K562 (cell line): ENCODE data around the gene PRELID3B. TPM values are rescaled to one million over a fixed set of nuclear protein-coding genes. Genes with fewer than 3 reads are reported as not detected.

Experiments used
- ATAC-seq: fragments of 200-7000 bp; cut with Tn5 transposase; 3 replicates; pipeline ENCODE4 v1.9.1; 2020; ENCODE audit warnings: moderate library complexity
- BruUV-seq: library from RNA; stranded (reverse); fragments of 400-500 nt; replicated peaks from 2 replicates; lab custom pipeline; 2021; lab: Mats Ljungman, UMichigan
- CTCF ChIA-PET: fragments of 300-600 bp; formaldehyde crosslinking; extraction: SDS; loops from one replicate; lab custom pipeline; 2021; ENCODE audit warnings: low intra/inter-chr PET ratio; lab: Yijun Ruan, JAX
- POLR2A ChIA-PET: fragments of 300-600, 350-650 bp; sonication (Branson Sonifier 250); formaldehyde crosslinking; extraction: SDS; loops from one replicate; lab custom pipeline; 2021; ENCODE audit warnings: antibody characterized with exemption, inconsistent platforms; lab: Yijun Ruan, JAX
- DNase-seq, 4 experiments: peaks; one replicate each; pipeline versions ENCODE4 v3.0.0 to v3.0.0-alpha.2; 2011 to 2018; ENCODE audit warnings: low spot score in 3 of 4, mixed read lengths in 3 of 4; ENCODE audit errors: extremely low read depth in 1 of 4
- FAIRE-seq: peaks from 2 replicates; lab custom pipeline; 2011; peaks lifted over from hg19 to GRCh38; lab: Jason Lieb, UNC
- H2AFZ ChIP-seq: 2 replicates; pipeline ENCODE4 v1.6.0; 2011; ENCODE audit warnings: low read depth, low read length, control low read depth, inconsistent platforms
- H3K27ac ChIP-seq: fragments of 200-600 bp; 3 replicates; pipeline ENCODE4 v1.8.0; 2011; ENCODE audit warnings: low read depth, mild to moderate bottlenecking, control low read depth, inconsistent platforms, low read length, moderate library complexity, mixed read lengths; ENCODE audit errors: extremely low read depth
- H3K27me3 ChIP-seq, 2 experiments: fragments of 300-600 bp in 1 of 2; 2 replicates in 1 of 2; 3 replicates in 1 of 2; pipeline versions ENCODE4 v1.6.0 to v1.8.0; 2011; ENCODE audit warnings: inconsistent platforms in 2 of 2, low read length in 2 of 2, mild to moderate bottlenecking in 1 of 2, mixed read lengths in 1 of 2, moderate library complexity in 1 of 2; ENCODE audit not compliant: control insufficient read depth in 2 of 2, insufficient read depth in 2 of 2
- H3K36me3 ChIP-seq: fragments of 300-600 bp; 3 replicates; pipeline ENCODE4 v1.8.0; 2011; ENCODE audit warnings: mild to moderate bottlenecking, low read length, inconsistent platforms; ENCODE audit not compliant: control insufficient read depth, insufficient read depth
- H3K4me1 ChIP-seq, 2 experiments: fragments of 200-600 bp in 1 of 2; replicated peaks in 1 of 2; 2 replicates in 1 of 2; 3 replicates in 1 of 2; pipeline versions ENCODE4 v1.5.1 to v1.8.0; 2011; ENCODE audit warnings: inconsistent platforms in 2 of 2, low read length in 2 of 2, mild to moderate bottlenecking in 1 of 2, mixed read lengths in 1 of 2, moderate library complexity in 1 of 2; ENCODE audit not compliant: control insufficient read depth in 2 of 2, insufficient read depth in 2 of 2
- H3K4me2 ChIP-seq: 2 replicates; pipeline ENCODE4 v1.6.1; 2011; ENCODE audit warnings: low read length, control low read depth, inconsistent platforms, mixed read lengths; ENCODE audit not compliant: insufficient read depth
- H3K4me3 ChIP-seq: fragments of 200-600 bp; sonication (generic), shearing (Covaris generic); 2 replicates; pipeline ENCODE4 v1.5.1; 2016; ENCODE audit warnings: control low read depth, inconsistent platforms
- H3K79me2 ChIP-seq: fragments of 200-600 bp; 3 replicates; pipeline ENCODE4 v1.8.0; 2011; ENCODE audit warnings: low read length, inconsistent platforms; ENCODE audit not compliant: control insufficient read depth, insufficient read depth
- H3K9ac ChIP-seq, 2 experiments: 2 replicates each; pipeline versions ENCODE4 v1.6.0 to v1.6.1; 2011; ENCODE audit warnings: low read depth in 2 of 2, low read length in 2 of 2, control low read depth in 1 of 2, inconsistent platforms in 1 of 2, mild to moderate bottlenecking in 1 of 2, mixed read lengths in 1 of 2; ENCODE audit not compliant: insufficient read depth in 1 of 2
- H3K9me1 ChIP-seq: one replicate; pipeline ENCODE4 v1.6.0; 2011; ENCODE audit warnings: inconsistent platforms, mild to moderate bottlenecking, low read length, moderate library complexity; ENCODE audit not compliant: control insufficient read depth, insufficient read depth
- H3K9me3 ChIP-seq: replicated peaks from 2 replicates; pipeline ENCODE4 v1.5.1; 2011; ENCODE audit warnings: low read depth, low read length, inconsistent platforms; ENCODE audit not compliant: control insufficient read depth, insufficient read depth
- H4K20me1 ChIP-seq: replicated peaks from 2 replicates; pipeline ENCODE4 v1.6.1; 2011; ENCODE audit warnings: low read length, inconsistent platforms, mixed read lengths; ENCODE audit not compliant: control insufficient read depth, insufficient read depth
- CBX5 ChIP-seq: IDR thresholded peaks from 2 replicates; pipeline ENCODE4 v1.6.1; 2014; ENCODE audit warnings: low read depth, borderline replicate concordance
- ETS2 ChIP-seq: IDR thresholded peaks from 2 replicates; pipeline ENCODE4 v1.6.1; 2016; ENCODE audit warnings: borderline replicate concordance, missing genetic modification characterization, mild to moderate bottlenecking, moderate library complexity, missing compliant biosample characterization; ENCODE audit not compliant: poor library complexity, severe bottlenecking
- ETV1 ChIP-seq: fragments of 450-650 bp; conservative IDR thresholded peaks from 2 replicates; pipeline ENCODE4 v1.6.1; 2016; ENCODE audit warnings: missing genetic modification characterization, control low read depth, low read depth, missing compliant biosample characterization
- FOXJ2 ChIP-seq: fragments of 200-800 bp; sonication (Bioruptor generic); IDR thresholded peaks from 2 replicates; pipeline ENCODE4 v1.6.1; 2016; ENCODE audit warnings: missing genetic modification characterization, missing compliant biosample characterization
- KDM1A ChIP-seq, 2 experiments: fragments of 450-650 bp; IDR thresholded peaks; 2 replicates each; pipeline ENCODE4 v1.6.1; 2016; ENCODE audit warnings: mild to moderate bottlenecking in 2 of 2
- KDM5B ChIP-seq: fragments of 200-600 bp; sonication (generic); IDR thresholded peaks from 2 replicates; pipeline ENCODE4 v1.6.1; 2012; ENCODE audit warnings: low read depth, mild to moderate bottlenecking, moderate library complexity, low read length, control low read depth, inconsistent platforms; ENCODE audit not compliant: insufficient replicate concordance
- NEUROD1 ChIP-seq: fragments of 150-350 bp; IDR thresholded peaks from 2 replicates; pipeline ENCODE4 v1.6.1; 2014; ENCODE audit warnings: borderline replicate concordance, low read length, low read depth; ENCODE audit not compliant: partially characterized antibody
- SIN3A ChIP-seq, 2 experiments: fragments of 150-350 bp in 1 of 2; IDR thresholded peaks; 2 replicates each; pipeline ENCODE4 v1.6.1; 2011 to 2016; ENCODE audit warnings: borderline replicate concordance in 2 of 2, low read depth in 2 of 2, low read length in 2 of 2, mild to moderate bottlenecking in 2 of 2, moderate library complexity in 2 of 2; ENCODE audit not compliant: control insufficient read depth in 1 of 2
- SPI1 ChIP-seq: IDR thresholded peaks from 2 replicates; pipeline ENCODE4 v1.6.1; 2011; ENCODE audit warnings: low read depth, low read length, control low read depth, borderline replicate concordance
- ZNF263 ChIP-seq: sonication (generic); formaldehyde crosslinking; IDR thresholded peaks from 2 replicates; pipeline ENCODE4 v1.8.0; 2022; ENCODE audit warnings: mild to moderate bottlenecking, missing genetic modification reagents, borderline replicate concordance
- WGBS: fragments of 100-300 bp; shearing (Covaris generic); methylation state at CpG from one replicate; pipeline ENCODE4 v1.1.6; 2016; ENCODE audit warnings: low coverage, mixed read lengths; ENCODE audit not compliant: insufficient coverage; ENCODE audit errors: missing lambda C conversion rate; 5-methylcytosine and 5-hydroxymethylcytosine counted together
- in situ Hi-C: fragments of 300-500 bp; cut with MboI; formaldehyde crosslinking; loops from 4 replicates; pipeline ENCODE4 v1.15.0; 2018; ENCODE audit warnings: inconsistent platforms, mixed read lengths
- intact Hi-C: fragments of 100-400 bp; cut with micrococcal nuclease; formaldehyde crosslinking; loops from 2 replicates; pipeline ENCODE4 v1.14.2; 2022
- polyA plus RNA-seq, 8 experiments: library from polyadenylated mRNA; depleted of rRNA in 4 of 8; stranded (reverse) in 5 of 8; unstranded in 3 of 8; fragments of >200 nt; fragmentation: Nextera tagmentation in 2 of 8; fragmentation: Illumina TruSeq in 1 of 8; extraction: Ambion mirVana in 2 of 8; extraction: Trizol in 1 of 8; gene quantifications; 2 replicates each; pipeline versions ENCODE4 v1.2.1 to v1.2.3, GENCODE V29; 2011 to 2014; ENCODE audit warnings: inconsistent platforms in 1 of 8, missing spikeins in 1 of 8
- total RNA-seq, 7 experiments: library from RNA; depleted of rRNA in 6 of 7; stranded (reverse); fragments of >200 nt in 6 of 7; fragmentation: Illumina TruSeq in 2 of 7; extraction: Trizol in 2 of 7; gene quantifications; 2 replicates each; pipeline versions ENCODE4 v1.2.1 to v1.2.3, GENCODE V29; 2011 to 2021; ENCODE audit warnings: low replicate concordance in 1 of 7
- TF ChIP-seq, protein P1 (sequence below): fragments of 450-650 bp; IDR thresholded peaks from 2 replicates; pipeline ENCODE4 v1.6.1; 2016; ENCODE audit warnings: antibody characterized with exemption

PRELID3B gene
- total and polyA plus RNA-seq, 9 of the 15 experiments (the other 6 are each of a cell fraction or from before 2014, with no cell fraction given) = 77.0 to 186 (median 101) TPM

DNA sequence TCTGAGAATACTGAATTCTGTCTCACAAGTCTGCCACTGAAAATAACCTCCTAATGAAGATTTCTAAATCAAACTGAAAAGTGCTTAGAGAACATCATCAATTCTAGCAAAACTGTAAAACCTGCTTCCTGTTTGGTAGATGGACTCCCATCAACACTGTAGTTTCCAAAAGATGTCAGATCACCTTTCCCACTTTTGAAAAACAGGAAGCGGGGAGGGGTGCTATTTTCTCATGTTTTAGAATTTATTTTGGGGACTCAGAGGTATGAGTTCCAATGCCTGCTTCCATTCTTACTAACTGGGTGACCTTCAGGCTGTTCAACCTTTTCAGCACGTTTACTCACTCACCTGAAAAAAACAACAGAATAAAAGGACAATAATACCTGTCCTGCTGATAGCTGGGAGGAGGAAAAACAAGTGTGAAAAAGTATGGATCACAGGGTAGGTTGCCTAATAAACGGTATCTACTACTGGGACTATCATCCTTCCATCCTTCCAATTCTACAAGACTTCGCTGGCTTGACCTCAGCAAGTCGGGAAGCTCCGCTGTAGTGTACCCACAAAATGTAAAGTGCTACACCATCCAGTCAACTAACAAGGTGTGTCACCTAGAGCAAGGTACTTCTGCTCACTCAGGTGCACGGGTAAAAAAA is 11.5 kb downstream of the PRELID3B start:
- CTCF ChIA-PET = no interaction called here
- in situ Hi-C loops = no loop called here
- peak overlapping the region; percentile 94 for H3K4me2 ChIP-seq

DNA sequence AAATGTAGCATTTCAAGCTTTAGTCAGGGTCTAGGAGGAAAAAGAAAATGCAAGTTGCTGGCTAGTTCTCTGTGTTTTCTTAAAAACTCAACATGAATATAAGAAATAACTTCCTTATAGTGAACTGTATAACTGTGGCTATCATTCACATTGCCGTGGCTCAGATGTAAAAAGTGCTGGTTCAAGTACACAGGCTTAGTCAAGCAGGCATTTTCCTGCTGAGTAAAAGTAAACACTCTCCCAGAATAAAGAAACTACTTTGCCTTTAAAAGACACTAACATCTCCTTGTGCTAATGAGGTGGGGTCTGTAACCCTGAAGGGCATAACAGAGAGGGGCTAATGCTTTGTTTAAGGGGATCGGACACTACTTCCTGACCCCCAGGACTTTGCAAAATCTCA is 13.8 kb downstream of the PRELID3B start:
- CTCF ChIA-PET = no interaction called here
- H3K4me3 ChIP-seq = peak overlapping the region; percentile 21

More for the DNA sequence above, 11.5 kb downstream of the PRELID3B start:
- H4K20me1 ChIP-seq = no peaks in the 10 kb centered on the region
- H3K9me3 ChIP-seq = no peaks in the 10 kb centered on the region
- ATAC-seq = peak; percentile 2; the same call in 2 of the 3 replicates
- TF ChIP-seq KDM5B (peak; percentile 25), CBX5 (no peak), SPI1 (peak; percentile 87), ETV1 (tag) (0 out of 2 replicates have a peak, but pooled peaks have one; percentile 24), SIN3A (IDR thresholded peaks at IDR 0.05; ENCODE audit: borderline replicate concordance in 2 of 2, control insufficient read depth in 1 of 2, low read depth in 2 of 2, low read length in 2 of 2) (peak; percentile 6 to 52; a peak in 1 of 4 replicates), FOXJ2 (tag) (0 out of 2 replicates have a peak, but pooled peaks have one; percentile 8)
- TF ChIP-seq, all 486 proteins: peak for 5
- Histone ChIP-seq H2AFZ (no peak overlapping the region), H3K27ac (peak overlapping the region; percentile 96), H3K4me1 (peaks cover 13 to 18% of the 10 kb centered on the region in 2 experiments; a peak in 4 of 5 replicates), H3K27me3 (no peaks in the 10 kb centered on the region), H3K4me3 (peak overlapping the region; percentile 84), H3K36me3 (peaks cover 88% of the 10 kb centered on the region), H3K79me2 (peaks cover 73% of the 10 kb centered on the region), H3K9me1 (no peaks in the 10 kb centered on the region), H3K9ac (peak overlapping the region; percentile 93 to 97; a peak in 3 of 4 replicates)
- intact Hi-C loops = loop anchor here (5.0 kb wide), 2 partner anchors 49 to 139 kb away; partner anchors contain the start of gene NELFCD
- BruUV-seq = TSS peak; percentile 34
- FAIRE-seq (no peak), DNase-seq (no peak)
- WGBS = 2% methylated on average over 7 of the region's 7 CpGs
- POLR2A ChIA-PET = interaction anchor here (0.6 to 4.5 kb wide), 15 partner anchors 7 to 152 kb away, joined by 3 to 31 read pairs (median 3); partner anchors contain the start of genes PRELID3B and TUBB1

More for the DNA sequence above, 13.8 kb downstream of the PRELID3B start:
- Histone ChIP-seq H3K9ac (peak overlapping the region; percentile 82 to 93), H3K27me3 (no peaks in the 10 kb centered on the region), H3K9me1 (no peaks in the 10 kb centered on the region), H2AFZ (no peak overlapping the region)
- peak; percentile 29 for FAIRE-seq
- TF ChIP-seq ETS2 (tag) = no peak
- TF ChIP-seq NEUROD1 = no peak
- TF ChIP-seq KDM1A (IDR thresholded peaks at IDR 0.05) = 0 out of 4 replicates have a peak, but pooled peaks of 1 of the 2 experiments have one; percentile 9
- TF ChIP-seq, protein P1, sequence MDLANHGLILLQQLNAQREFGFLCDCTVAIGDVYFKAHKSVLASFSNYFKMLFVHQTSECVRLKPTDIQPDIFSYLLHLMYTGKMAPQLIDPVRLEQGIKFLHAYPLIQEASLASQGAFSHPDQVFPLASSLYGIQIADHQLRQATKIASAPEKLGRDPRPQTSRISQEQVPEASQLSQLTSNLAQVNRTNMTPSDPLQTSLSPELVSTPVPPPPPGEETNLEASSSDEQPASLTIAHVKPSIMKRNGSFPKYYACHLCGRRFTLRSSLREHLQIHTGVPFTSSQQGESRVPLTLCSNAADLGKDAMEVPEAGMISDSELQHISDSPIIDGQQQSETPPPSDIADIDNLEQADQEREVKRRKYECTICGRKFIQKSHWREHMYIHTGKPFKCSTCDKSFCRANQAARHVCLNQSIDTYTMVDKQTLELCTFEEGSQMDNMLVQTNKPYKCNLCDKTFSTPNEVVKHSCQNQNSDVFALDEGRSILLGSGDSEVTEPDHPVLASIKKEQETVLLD = no peak
- no peak for TF ChIP-seq ZNF263
- TF ChIP-seq, all 486 proteins: peak for 1
- BruUV-seq = no TSS peak
- WGBS = 42% methylated on average over 2 of the region's 2 CpGs
- Histone ChIP-seq H3K36me3 (peaks cover 90% of the 10 kb centered on the region), H3K9me3 (no peaks in the 10 kb centered on the region), H4K20me1 (no peaks in the 10 kb centered on the region; the same call in 1 of the 2 replicates), H3K4me1 (peaks cover 24% of the 10 kb centered on the region in 2 experiments; a peak in 4 of 5 replicates), H3K27ac (no peak overlapping the region), H3K4me2 (peak overlapping the region; percentile 56), H3K79me2 (peaks cover 93% of the 10 kb centered on the region)
- POLR2A ChIA-PET = interaction anchor here (0.7 to 0.8 kb wide), 2 partner anchors 10 to 14 kb away, joined by 3 read pairs; partner anchors contain the start of genes PRELID3B and TUBB1
- in situ Hi-C loops (no loop called here), intact Hi-C loops (no loop called here)
- DNase-seq (no peak), ATAC-seq (no peak)
